ENCODE results near the gene RALGAPB.
A peak's percentile ranks its signal among the peaks of the same experiment; 100 is the strongest.

- TF ChIP-seq, protein P1, sequence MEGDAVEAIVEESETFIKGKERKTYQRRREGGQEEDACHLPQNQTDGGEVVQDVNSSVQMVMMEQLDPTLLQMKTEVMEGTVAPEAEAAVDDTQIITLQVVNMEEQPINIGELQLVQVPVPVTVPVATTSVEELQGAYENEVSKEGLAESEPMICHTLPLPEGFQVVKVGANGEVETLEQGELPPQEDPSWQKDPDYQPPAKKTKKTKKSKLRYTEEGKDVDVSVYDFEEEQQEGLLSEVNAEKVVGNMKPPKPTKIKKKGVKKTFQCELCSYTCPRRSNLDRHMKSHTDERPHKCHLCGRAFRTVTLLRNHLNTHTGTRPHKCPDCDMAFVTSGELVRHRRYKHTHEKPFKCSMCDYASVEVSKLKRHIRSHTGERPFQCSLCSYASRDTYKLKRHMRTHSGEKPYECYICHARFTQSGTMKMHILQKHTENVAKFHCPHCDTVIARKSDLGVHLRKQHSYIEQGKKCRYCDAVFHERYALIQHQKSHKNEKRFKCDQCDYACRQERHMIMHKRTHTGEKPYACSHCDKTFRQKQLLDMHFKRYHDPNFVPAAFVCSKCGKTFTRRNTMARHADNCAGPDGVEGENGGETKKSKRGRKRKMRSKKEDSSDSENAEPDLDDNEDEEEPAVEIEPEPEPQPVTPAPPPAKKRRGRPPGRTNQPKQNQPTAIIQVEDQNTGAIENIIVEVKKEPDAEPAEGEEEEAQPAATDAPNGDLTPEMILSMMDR (tag by site-specific recombination; IDR thresholded peaks at IDR 0.05): 0 out of 2 replicates have a peak, but pooled peaks have one; percentile 10
- TF ChIP-seq OVOL3 (tag by site-specific recombination; IDR thresholded peaks at IDR 0.05): no peak
- TF ChIP-seq MYNN (tag by site-specific recombination; IDR thresholded peaks at IDR 0.05; ENCODE audit: borderline replicate concordance): no peak
- TF ChIP-seq BCL11A (tag by site-specific recombination; IDR thresholded peaks at IDR 0.05; ENCODE audit: low read depth): no peak
- no peak for TF ChIP-seq ZBTB7A (tag by site-specific recombination; IDR thresholded peaks at IDR 0.05; ENCODE audit: low read depth)
- no peak for TF ChIP-seq YY1 (tag by site-specific recombination; IDR thresholded peaks at IDR 0.05)
- TF ChIP-seq ZBTB44 (tag by site-specific recombination; IDR thresholded peaks at IDR 0.05): no peak
- TF ChIP-seq PRDM6 (tag by site-specific recombination; IDR thresholded peaks at IDR 0.05): no peak
- no peak for TF ChIP-seq ZNF600 (tag by site-specific recombination; IDR thresholded peaks at IDR 0.05)
Measured at GRCh38 chr20:38550274-38550673, 77.6 kb downstream of the RALGAPB start.

All from HEK293 (cell line).